ENCODE measurements around the gene LGALS9. TPM values are rescaled to one million over a fixed set of nuclear protein-coding genes. Genes with fewer than 3 reads are reported as not detected.

LGALS9 gene
- total and polyA plus RNA-seq, 2 donors (not counting 3 experiments of a cell fraction or from before 2014, with no cell fraction given) = 52.4 to 65.2 TPM

- intact Hi-C loops (cut with micrococcal nuclease) = loop anchor here (1.0 kb wide), 1 partner anchor 48 kb away; no protein-coding TSS in a partner anchor
Measured at GRCh38 chr17:27603421-27603770, 27.6 kb upstream of the LGALS9 start.

More at GRCh38 chr17:27603421-27603770, 27.6 kb upstream of the LGALS9 start:
- no peak overlapping the region for H2AFZ ChIP-seq (ENCODE audit: low read depth, low read length)
- ChIA-PET CTCF (interaction anchor here (1.0 to 10.3 kb wide), 14 partner anchors 12 to 406 kb away, joined by 3 to 150 read pairs (median 4); no protein-coding TSS in a partner anchor), POLR2A (no interaction called here)
- H3K27ac ChIP-seq (ENCODE audit: insufficient read depth, low read depth, low read length) = no peak overlapping the region
- peaks cover 19 to 38% of the 10 kb centered on the region in 2 experiments for H3K36me3 ChIP-seq (ENCODE audit: control insufficient read depth in 2 of 2, extremely low read depth in 1 of 2, insufficient read depth in 2 of 2, low read length in 2 of 2)
- H3K9me1 ChIP-seq (replicated peaks; ENCODE audit: control insufficient read depth, extremely low read depth, insufficient read depth, low read length) = no peaks in the 10 kb centered on the region
- H3K4me1 ChIP-seq (ENCODE audit: control insufficient read depth, extremely low read depth, insufficient read depth, low read length) = peaks cover 14% of the 10 kb centered on the region
- no peaks in the 10 kb centered on the region for H3K9me3 ChIP-seq (replicated peaks; ENCODE audit: control insufficient read depth, insufficient read depth, low read length)
- H3K4me2 ChIP-seq (ENCODE audit: insufficient read depth, low read length) = no peak overlapping the region
- no peaks in the 10 kb centered on the region for H4K20me1 ChIP-seq (replicated peaks; ENCODE audit: control insufficient read depth, extremely low read depth, insufficient read depth, low read length)
- no peaks in the 10 kb centered on the region for H3K79me2 ChIP-seq (ENCODE audit: control insufficient read depth, insufficient read depth, low read length)
- TF ChIP-seq MYC (IDR thresholded peaks at IDR 0.05; ENCODE audit: low read depth, low read length) (no peak), EZH2 (IDR thresholded peaks at IDR 0.05; ENCODE audit: borderline replicate concordance, low read depth, low read length, severe bottlenecking) (no peak), MAX (IDR thresholded peaks at IDR 0.05; ENCODE audit: insufficient read depth, insufficient read length) (no peak), FOS (IDR thresholded peaks at IDR 0.05; ENCODE audit: borderline replicate concordance, insufficient read depth, low read length) (no peak), CTCF (IDR thresholded peaks at IDR 0.05; ENCODE audit: extremely low read depth in 1 of 2, insufficient read depth in 1 of 2, low read depth in 1 of 2, low read length in 2 of 2) (no peak), POLR2AphosphoS5 (IDR thresholded peaks at IDR 0.05; ENCODE audit: insufficient read depth, low read depth, low read length) (no peak), GATA2 (IDR thresholded peaks at IDR 0.05; ENCODE audit: insufficient read depth, insufficient read length, low read depth, low read length) (no peak), POLR2A (IDR thresholded peaks at IDR 0.05; ENCODE audit: low read depth, low read length) (no peak), JUN (IDR thresholded peaks at IDR 0.05; ENCODE audit: borderline replicate concordance, insufficient read depth, insufficient read length, low read depth) (no peak)
- no peaks in the 10 kb centered on the region for H3K27me3 ChIP-seq (ENCODE audit: control insufficient read depth in 2 of 2, insufficient read depth in 2 of 2, low read length in 2 of 2)
- DNase-seq (ENCODE audit: low read depth, low spot score) (no peak), FAIRE-seq (no peak)
- no TSS peak for BruUV-seq (replicated peaks)
- H3K4me3 ChIP-seq (replicated peaks in 1 of 3; ENCODE audit: insufficient read depth in 1 of 3, low read depth in 1 of 3, low read length in 3 of 3) = no peak overlapping the region
- no peak overlapping the region for H3K9ac ChIP-seq (replicated peaks; ENCODE audit: extremely low read depth, insufficient read depth, low read length)
- dilution Hi-C loops (cut with MboI; ENCODE audit: extremely low pct_ligation_motif_present, low sequenced_read_pairs) = no loop called here

Data from endothelial cell of umbilical vein (primary cell).